Endothelial cell of umbilical vein (primary cell): ENCODE results near the gene HSPB6. TPM values are rescaled to one million over a fixed set of nuclear protein-coding genes. Genes with fewer than 3 reads are reported as not detected.

Source experiments
- BruUV-seq: library from RNA; stranded (reverse); fragments of 400-500 nt; replicated peaks from 2 replicates; lab custom pipeline; 2021; lab: Mats Ljungman, UMichigan
- CTCF ChIA-PET: fragments of 300-600, 350-600 bp; sonication (Branson Sonifier 250); formaldehyde crosslinking; loops from one replicate; lab custom pipeline; 2021; ENCODE audit warnings: antibody characterized with exemption, inconsistent platforms; lab: Charles Lee
- POLR2A ChIA-PET: fragments of 300-600, 350-600 bp; sonication (Branson Sonifier 250); formaldehyde crosslinking; loops from one replicate; lab custom pipeline; 2021; ENCODE audit warnings: antibody characterized with exemption, inconsistent platforms; lab: Charles Lee
- DNase-seq: peaks from one replicate; pipeline ENCODE4 v3.0.0-alpha.2; 2011; ENCODE audit warnings: low read depth, low spot score
- FAIRE-seq: peaks from 2 replicates; lab custom pipeline; 2011; peaks lifted over from hg19 to GRCh38; lab: Jason Lieb, UNC
- H2AFZ ChIP-seq: 2 replicates; pipeline ENCODE4 v1.6.0; 2012; ENCODE audit warnings: low read depth, low read length, control low read depth, inconsistent platforms
- H3K27ac ChIP-seq: 2 replicates; pipeline ENCODE4 v1.5.1; 2011; ENCODE audit warnings: low read depth, mild to moderate bottlenecking, control low read depth, low read length, moderate library complexity; ENCODE audit not compliant: insufficient read depth
- H3K27me3 ChIP-seq, 2 experiments: 2 replicates each; pipeline versions ENCODE4 v1.6.0 to v1.6.1; 2011; ENCODE audit warnings: low read length in 2 of 2, mixed read lengths in 1 of 2; ENCODE audit not compliant: control insufficient read depth in 2 of 2, insufficient read depth in 2 of 2
- H3K36me3 ChIP-seq, 2 experiments: 2 replicates in 1 of 2; 3 replicates in 1 of 2; pipeline ENCODE4 v1.5.1; 2011; ENCODE audit warnings: low read length in 2 of 2, mild to moderate bottlenecking in 1 of 2, moderate library complexity in 1 of 2; ENCODE audit not compliant: control insufficient read depth in 2 of 2, insufficient read depth in 2 of 2; ENCODE audit errors: extremely low read depth in 1 of 2
- H3K4me1 ChIP-seq: 3 replicates; pipeline ENCODE4 v1.5.1; 2011; ENCODE audit warnings: mild to moderate bottlenecking, low read length; ENCODE audit not compliant: control insufficient read depth, insufficient read depth; ENCODE audit errors: extremely low read depth
- H3K4me2 ChIP-seq: 2 replicates; pipeline ENCODE4 v1.6.1; 2011; ENCODE audit warnings: low read length, control low read depth, mixed read lengths; ENCODE audit not compliant: insufficient read depth
- H3K4me3 ChIP-seq, 3 experiments: fragments of 200-600 bp in 1 of 3; sonication (generic), shearing (Covaris generic) in 1 of 3; replicated peaks in 1 of 3; 2 replicates each; pipeline ENCODE4 v1.5.1; 2011 to 2016; ENCODE audit warnings: control low read depth in 3 of 3, low read length in 3 of 3, mild to moderate bottlenecking in 2 of 3, inconsistent platforms in 1 of 3, low read depth in 1 of 3, moderate library complexity in 1 of 3; ENCODE audit not compliant: insufficient read depth in 1 of 3
- H3K79me2 ChIP-seq: 2 replicates; pipeline ENCODE4 v1.6.0; 2012; ENCODE audit warnings: low read length, inconsistent platforms; ENCODE audit not compliant: control insufficient read depth, insufficient read depth
- H3K9ac ChIP-seq: replicated peaks from 2 replicates; pipeline ENCODE3; 2011; ENCODE audit warnings: low read length, control low read depth; ENCODE audit not compliant: insufficient read depth; ENCODE audit errors: extremely low read depth
- H3K9me1 ChIP-seq: replicated peaks from 3 replicates; pipeline ENCODE4 v1.6.0; 2011; ENCODE audit warnings: mild to moderate bottlenecking, low read length; ENCODE audit not compliant: control insufficient read depth, insufficient read depth; ENCODE audit errors: extremely low read depth
- H3K9me3 ChIP-seq: replicated peaks from 2 replicates; pipeline ENCODE4 v1.5.1; 2012; ENCODE audit warnings: low read length, inconsistent platforms; ENCODE audit not compliant: control insufficient read depth, insufficient read depth
- H4K20me1 ChIP-seq: replicated peaks from 2 replicates; pipeline ENCODE3; 2011; ENCODE audit warnings: mild to moderate bottlenecking, low read length; ENCODE audit not compliant: control insufficient read depth, insufficient read depth; ENCODE audit errors: extremely low read depth
- EZH2 ChIP-seq: IDR thresholded peaks from 2 replicates; pipeline ENCODE4 v1.6.1; 2012; ENCODE audit warnings: borderline replicate concordance, low read depth, mild to moderate bottlenecking, moderate library complexity, low read length, inconsistent platforms; ENCODE audit not compliant: severe bottlenecking
- FOS ChIP-seq: IDR thresholded peaks from 2 replicates; pipeline ENCODE4 v1.6.1; 2011; ENCODE audit warnings: mild to moderate bottlenecking, low read length, moderate library complexity, borderline replicate concordance; ENCODE audit not compliant: insufficient read depth
- GATA2 ChIP-seq: IDR thresholded peaks from 2 replicates; pipeline ENCODE4 v1.7.0; 2011; ENCODE audit warnings: low read depth, mild to moderate bottlenecking, moderate library complexity, mixed read lengths, low read length; ENCODE audit not compliant: insufficient read length, insufficient read depth
- JUN ChIP-seq: IDR thresholded peaks from 2 replicates; pipeline ENCODE4 v1.6.1; 2011; ENCODE audit warnings: borderline replicate concordance, low read depth; ENCODE audit not compliant: insufficient read length, insufficient read depth
- MYC ChIP-seq: IDR thresholded peaks from one replicate; pipeline ENCODE4 v1.6.1; 2011; ENCODE audit warnings: mild to moderate bottlenecking, low read depth, low read length
- POLR2A ChIP-seq: IDR thresholded peaks from 2 replicates; pipeline ENCODE4 v1.6.1; 2012; ENCODE audit warnings: low read depth, mild to moderate bottlenecking, control low read depth, low read length
- POLR2AphosphoS5 ChIP-seq: IDR thresholded peaks from 2 replicates; pipeline ENCODE4 v1.6.1; 2012; ENCODE audit warnings: low read depth, mild to moderate bottlenecking, control low read depth, low read length, moderate library complexity; ENCODE audit not compliant: insufficient read depth
- dilution Hi-C: fragments of 300-500 bp; cut with MboI; formaldehyde crosslinking; loops from one replicate; pipeline ENCODE4 v1.15.0; 2019; ENCODE audit warnings: low sequenced_read_pairs; ENCODE audit not compliant: extremely low pct_ligation_motif_present
- intact Hi-C: fragments of 100-400 bp; cut with micrococcal nuclease; formaldehyde crosslinking; loops from one replicate; pipeline ENCODE4 v1.10.0; 2022
- polyA plus RNA-seq, 4 experiments: library from polyadenylated mRNA; depleted of rRNA in 3 of 4; stranded (reverse) in 3 of 4; unstranded in 1 of 4; fragments of >200 nt; gene quantifications; 2 replicates each; pipeline versions ENCODE4 v1.2.1 to v1.2.3, GENCODE V29; 2011 to 2012; ENCODE audit warnings: missing spikeins in 1 of 4
- total RNA-seq: library from RNA; stranded (reverse); gene quantifications from 2 replicates; pipeline ENCODE4 v1.2.3, GENCODE V29; 2021
- TF ChIP-seq, protein P1 (sequence below): IDR thresholded peaks from 2 replicates; pipeline ENCODE4 v1.6.1; 2011; ENCODE audit not compliant: insufficient read depth, insufficient read length
- TF ChIP-seq, protein P2 (sequence below), 2 donors: IDR thresholded peaks; 1 replicate in 1 of 2; 2 replicates in 1 of 2; pipeline ENCODE4 v1.5.1; 2011; ENCODE audit warnings: low read length in 2 of 2, mild to moderate bottlenecking in 2 of 2, moderate library complexity in 2 of 2, control low read depth in 1 of 2, inconsistent platforms in 1 of 2, low read depth in 1 of 2; ENCODE audit not compliant: insufficient read depth in 1 of 2; ENCODE audit errors: extremely low read depth in 1 of 2

The HSPB6 gene
- total and polyA plus RNA-seq, 2 donors (not counting 3 experiments of a cell fraction or from before 2014, with no cell fraction given): 3.4 to 6.2 TPM

DNA sequence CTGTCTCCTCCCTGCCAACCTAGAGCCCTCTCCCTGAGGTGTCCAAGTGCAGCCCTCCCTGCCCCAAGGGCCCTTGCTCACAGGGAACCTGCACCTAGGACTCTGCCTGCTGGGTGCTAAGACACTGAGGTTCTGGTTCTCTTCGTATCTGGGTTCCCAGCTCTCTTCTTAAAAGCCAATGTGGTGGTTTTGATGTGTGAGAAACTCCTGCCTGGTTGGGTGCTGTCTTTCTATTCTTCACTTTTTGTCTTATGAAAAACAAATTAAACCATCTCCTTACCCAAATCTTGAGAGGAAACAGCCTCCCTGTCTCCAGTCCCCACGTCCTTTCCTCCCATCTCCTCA, 43.4 kb downstream of the HSPB6 start:
- FAIRE-seq: no peak
- H3K36me3 ChIP-seq: no peaks in the 10 kb centered on the region
- no TSS peak for BruUV-seq
- H3K79me2 ChIP-seq: peaks cover 4% of the 10 kb centered on the region
- H3K27ac ChIP-seq: no peak overlapping the region
- no peaks in the 10 kb centered on the region for H3K27me3 ChIP-seq
- no peak overlapping the region for H3K4me3 ChIP-seq
- no peaks in the 10 kb centered on the region for H3K9me1 ChIP-seq
- no peaks in the 10 kb centered on the region for H4K20me1 ChIP-seq
- no peak overlapping the region for H2AFZ ChIP-seq
- peaks cover 11% of the 10 kb centered on the region for H3K4me1 ChIP-seq
- H3K9me3 ChIP-seq: no peaks in the 10 kb centered on the region
- TF ChIP-seq JUN (no peak), EZH2 (no peak), POLR2A (no peak), POLR2AphosphoS5 (no peak), FOS (no peak), MYC (no peak), GATA2 (no peak)
- TF ChIP-seq, protein P1, sequence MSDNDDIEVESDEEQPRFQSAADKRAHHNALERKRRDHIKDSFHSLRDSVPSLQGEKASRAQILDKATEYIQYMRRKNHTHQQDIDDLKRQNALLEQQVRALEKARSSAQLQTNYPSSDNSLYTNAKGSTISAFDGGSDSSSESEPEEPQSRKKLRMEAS: no peak
- TF ChIP-seq, protein P2, sequence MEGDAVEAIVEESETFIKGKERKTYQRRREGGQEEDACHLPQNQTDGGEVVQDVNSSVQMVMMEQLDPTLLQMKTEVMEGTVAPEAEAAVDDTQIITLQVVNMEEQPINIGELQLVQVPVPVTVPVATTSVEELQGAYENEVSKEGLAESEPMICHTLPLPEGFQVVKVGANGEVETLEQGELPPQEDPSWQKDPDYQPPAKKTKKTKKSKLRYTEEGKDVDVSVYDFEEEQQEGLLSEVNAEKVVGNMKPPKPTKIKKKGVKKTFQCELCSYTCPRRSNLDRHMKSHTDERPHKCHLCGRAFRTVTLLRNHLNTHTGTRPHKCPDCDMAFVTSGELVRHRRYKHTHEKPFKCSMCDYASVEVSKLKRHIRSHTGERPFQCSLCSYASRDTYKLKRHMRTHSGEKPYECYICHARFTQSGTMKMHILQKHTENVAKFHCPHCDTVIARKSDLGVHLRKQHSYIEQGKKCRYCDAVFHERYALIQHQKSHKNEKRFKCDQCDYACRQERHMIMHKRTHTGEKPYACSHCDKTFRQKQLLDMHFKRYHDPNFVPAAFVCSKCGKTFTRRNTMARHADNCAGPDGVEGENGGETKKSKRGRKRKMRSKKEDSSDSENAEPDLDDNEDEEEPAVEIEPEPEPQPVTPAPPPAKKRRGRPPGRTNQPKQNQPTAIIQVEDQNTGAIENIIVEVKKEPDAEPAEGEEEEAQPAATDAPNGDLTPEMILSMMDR (IDR thresholded peaks at IDR 0.05; ENCODE audit: extremely low read depth in 1 of 2, insufficient read depth in 1 of 2, low read depth in 1 of 2, low read length in 2 of 2): no peak
- CTCF ChIA-PET: interaction anchor here (1.6 to 2.2 kb wide), 2 partner anchors 15 to 19 kb away, joined by 4 to 11 read pairs; no protein-coding TSS in a partner anchor
- intact Hi-C loops (no loop called here), dilution Hi-C loops (no loop called here)
- POLR2A ChIA-PET: no interaction called here
- DNase-seq: no peak
- no peak overlapping the region for H3K4me2 ChIP-seq
- H3K9ac ChIP-seq: no peak overlapping the region
